ENCODE results near the gene DYNLL2.
"Not testable (repeated sequence)": the region's sequence is repeated elsewhere in the genome, so short reads cannot be mapped to it uniquely, and the experiment has no call there.

The DYNLL2 gene

GRCh38 chr17:58100506-58100905, 17.3 kb downstream of the DYNLL2 start:
- Histone ChIP-seq H3K79me2 (ENCODE audit: insufficient read depth, low read length) (no peaks in the 10 kb centered on the region), H3K9ac (ENCODE audit: low read depth, low read length, poor library complexity, severe bottlenecking) (no peak overlapping the region), H2AFZ (ENCODE audit: low read length) (no peak overlapping the region), H3K4me2 (ENCODE audit: low read depth, low read length, poor library complexity, severe bottlenecking) (no peak overlapping the region), H3K36me3 (ENCODE audit: insufficient read depth, low read length) (no peaks in the 10 kb centered on the region), H3K4me3 (ENCODE audit: low read length, poor library complexity, severe bottlenecking) (no peak overlapping the region), H3K9me3 (ENCODE audit: insufficient read depth, low read depth, low read length) (no peaks in the 10 kb centered on the region), H4K20me1 (ENCODE audit: insufficient read depth, low read length, poor library complexity, severe bottlenecking) (no peaks in the 10 kb centered on the region), H3F3A (ENCODE audit: low read depth) (no peaks in the 10 kb centered on the region), H3K27me3 (ENCODE audit: insufficient read depth, low read length, poor library complexity, severe bottlenecking) (no peaks in the 10 kb centered on the region), H3K9me2 (replicated peaks; ENCODE audit: low read depth, low read length) (no peaks in the 10 kb centered on the region), H3K4me1 (ENCODE audit: insufficient read depth, low read length, poor library complexity, severe bottlenecking) (no peaks in the 10 kb centered on the region)
- TF ChIP-seq EZH2phosphoT487 (IDR thresholded peaks at IDR 0.05; ENCODE audit: borderline replicate concordance) (no peak), CTCF (conservative IDR thresholded peaks at IDR 0.05; ENCODE audit: low read length) (no peak)

DNA sequence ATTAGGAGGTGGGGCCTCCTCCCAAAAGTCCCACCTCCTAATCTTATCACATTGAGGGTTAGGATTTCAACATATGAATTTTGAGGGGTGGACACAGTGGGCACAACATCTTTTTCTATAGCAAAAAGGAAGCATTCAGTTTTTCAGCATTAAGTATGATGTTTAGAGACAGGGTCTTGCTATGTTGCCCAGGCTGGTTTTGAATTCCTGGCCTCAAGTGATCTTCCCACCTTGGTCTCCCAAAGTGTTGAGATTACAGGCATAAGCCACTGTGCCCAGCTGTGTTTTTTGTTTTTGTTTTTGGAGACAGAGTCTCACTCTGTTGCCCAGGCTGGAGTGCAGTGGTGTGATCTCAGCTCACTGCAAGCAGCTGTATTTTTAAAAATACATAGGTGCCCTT, 18.7 kb downstream of the DYNLL2 start:
- not testable (repeated sequence) for H3K4me2 ChIP-seq (ENCODE audit: low read depth, low read length, poor library complexity, severe bottlenecking); H3K9me3 ChIP-seq (ENCODE audit: insufficient read depth, low read depth, low read length); H4K20me1 ChIP-seq (ENCODE audit: insufficient read depth, low read length, poor library complexity, severe bottlenecking); H3K79me2 ChIP-seq (ENCODE audit: insufficient read depth, low read length); H3K27me3 ChIP-seq (ENCODE audit: insufficient read depth, low read length, poor library complexity, severe bottlenecking); H3K4me3 ChIP-seq (ENCODE audit: low read length, poor library complexity, severe bottlenecking); H3F3A ChIP-seq (ENCODE audit: low read depth); H3K9me2 ChIP-seq (replicated peaks; ENCODE audit: low read depth, low read length); H3K4me1 ChIP-seq (ENCODE audit: insufficient read depth, low read length, poor library complexity, severe bottlenecking); H2AFZ ChIP-seq (ENCODE audit: low read length); H3K9ac ChIP-seq (ENCODE audit: low read depth, low read length, poor library complexity, severe bottlenecking); H3K36me3 ChIP-seq (ENCODE audit: insufficient read depth, low read length)

GRCh38 chr17:58105093-58105492, 21.9 kb downstream of the DYNLL2 start:
- Histone ChIP-seq H3F3A (ENCODE audit: low read depth) (no peaks in the 10 kb centered on the region), H3K9me3 (ENCODE audit: insufficient read depth, low read depth, low read length) (no peaks in the 10 kb centered on the region), H3K4me1 (ENCODE audit: insufficient read depth, low read length, poor library complexity, severe bottlenecking) (no peaks in the 10 kb centered on the region), H3K9me2 (replicated peaks; ENCODE audit: low read depth, low read length) (no peaks in the 10 kb centered on the region), H4K20me1 (ENCODE audit: insufficient read depth, low read length, poor library complexity, severe bottlenecking) (no peaks in the 10 kb centered on the region), H3K27me3 (ENCODE audit: insufficient read depth, low read length, poor library complexity, severe bottlenecking) (no peaks in the 10 kb centered on the region), H3K9ac (ENCODE audit: low read depth, low read length, poor library complexity, severe bottlenecking) (no peak overlapping the region), H3K4me3 (ENCODE audit: low read length, poor library complexity, severe bottlenecking) (no peak overlapping the region), H2AFZ (ENCODE audit: low read length) (no peak overlapping the region), H3K79me2 (ENCODE audit: insufficient read depth, low read length) (no peaks in the 10 kb centered on the region), H3K36me3 (ENCODE audit: insufficient read depth, low read length) (no peaks in the 10 kb centered on the region), H3K4me2 (ENCODE audit: low read depth, low read length, poor library complexity, severe bottlenecking) (no peak overlapping the region)
- TF ChIP-seq EZH2phosphoT487 (IDR thresholded peaks at IDR 0.05; ENCODE audit: borderline replicate concordance) (no peak), CTCF (conservative IDR thresholded peaks at IDR 0.05; ENCODE audit: low read length) (no peak)

GRCh38 chr17:58107306-58107705, 24.1 kb downstream of the DYNLL2 start:
- Histone ChIP-seq H3K79me2 (ENCODE audit: insufficient read depth, low read length) (no peaks in the 10 kb centered on the region), H3K9ac (ENCODE audit: low read depth, low read length, poor library complexity, severe bottlenecking) (no peak overlapping the region), H2AFZ (ENCODE audit: low read length) (no peak overlapping the region), H3K9me2 (replicated peaks; ENCODE audit: low read depth, low read length) (no peaks in the 10 kb centered on the region), H3K9me3 (ENCODE audit: insufficient read depth, low read depth, low read length) (no peaks in the 10 kb centered on the region), H3K27me3 (ENCODE audit: insufficient read depth, low read length, poor library complexity, severe bottlenecking) (no peaks in the 10 kb centered on the region), H4K20me1 (ENCODE audit: insufficient read depth, low read length, poor library complexity, severe bottlenecking) (no peaks in the 10 kb centered on the region), H3K4me1 (ENCODE audit: insufficient read depth, low read length, poor library complexity, severe bottlenecking) (no peaks in the 10 kb centered on the region), H3F3A (ENCODE audit: low read depth) (no peaks in the 10 kb centered on the region), H3K4me3 (ENCODE audit: low read length, poor library complexity, severe bottlenecking) (no peak overlapping the region), H3K36me3 (ENCODE audit: insufficient read depth, low read length) (no peaks in the 10 kb centered on the region), H3K4me2 (ENCODE audit: low read depth, low read length, poor library complexity, severe bottlenecking) (no peak overlapping the region)
- TF ChIP-seq EZH2phosphoT487 (IDR thresholded peaks at IDR 0.05; ENCODE audit: borderline replicate concordance), result no peak
- TF ChIP-seq CTCF (conservative IDR thresholded peaks at IDR 0.05; ENCODE audit: low read length), result no peak

Data from Loucy (cell line).